GM12865 (cell line): ENCODE measurements around the gene TNFRSF25.
"Not testable (repeated sequence)": the region's sequence is repeated elsewhere in the genome, so short reads cannot be mapped to it uniquely, and the experiment has no call there.

ENCODE experiments used
- DNase-seq: peaks from one replicate; pipeline ENCODE4 v3.0.0; 2010; ENCODE audit warnings: low read depth
- H3K4me3 ChIP-seq: 2 replicates; pipeline ENCODE4 v1.5.1; 2011; ENCODE audit warnings: mild to moderate bottlenecking, low read depth, low read length, control low read depth
- CTCF ChIP-seq: IDR thresholded peaks from 2 replicates; pipeline ENCODE4 v1.5.1; 2011; ENCODE audit warnings: low read length, control low read depth, low read depth, inconsistent platforms; ENCODE audit not compliant: insufficient read depth; ENCODE audit errors: missing control alignments

The TNFRSF25 gene

DNA sequence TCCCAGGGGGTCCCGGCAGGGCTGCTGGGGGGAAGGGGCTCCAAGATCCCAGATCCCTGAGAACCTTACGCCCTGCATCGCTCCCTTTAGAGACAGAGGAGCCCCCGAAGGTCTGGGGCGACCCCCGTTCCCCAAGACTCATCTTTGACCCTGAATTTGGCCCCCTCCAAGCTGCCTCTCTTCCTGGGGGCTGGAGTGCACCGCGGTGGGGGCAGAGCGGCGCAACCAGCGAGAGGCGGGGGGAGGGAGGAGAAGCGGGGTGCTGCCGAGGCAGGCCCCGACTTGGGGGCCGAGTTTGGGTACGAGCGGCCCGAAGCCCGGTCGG, 30.9 kb upstream of the TNFRSF25 start:
- DNase-seq, result no peak
- no peak overlapping the region for H3K4me3 ChIP-seq
- TF ChIP-seq CTCF, result no peak

DNA sequence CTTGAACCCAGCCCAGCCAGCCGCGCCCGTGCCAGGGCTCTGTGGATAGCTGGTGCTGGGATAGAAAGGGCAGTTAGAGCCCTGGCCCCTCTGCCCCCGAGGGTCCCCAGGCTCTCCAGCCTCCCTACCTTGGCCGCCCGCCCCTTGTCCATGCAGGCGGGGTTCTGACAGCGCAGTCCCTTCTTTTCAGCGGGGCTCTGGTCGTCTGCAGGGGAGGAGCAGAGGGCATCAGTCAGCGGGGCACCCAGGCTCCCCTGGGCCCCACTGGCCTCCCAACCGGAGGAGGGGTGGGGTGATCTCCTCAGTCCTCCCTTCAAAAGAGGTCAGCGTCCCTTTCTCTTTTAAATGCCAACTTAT, 30.4 kb upstream of the TNFRSF25 start:
- H3K4me3 ChIP-seq, result no peak overlapping the region
- TF ChIP-seq CTCF, result no peak
- no peak for DNase-seq

DNA sequence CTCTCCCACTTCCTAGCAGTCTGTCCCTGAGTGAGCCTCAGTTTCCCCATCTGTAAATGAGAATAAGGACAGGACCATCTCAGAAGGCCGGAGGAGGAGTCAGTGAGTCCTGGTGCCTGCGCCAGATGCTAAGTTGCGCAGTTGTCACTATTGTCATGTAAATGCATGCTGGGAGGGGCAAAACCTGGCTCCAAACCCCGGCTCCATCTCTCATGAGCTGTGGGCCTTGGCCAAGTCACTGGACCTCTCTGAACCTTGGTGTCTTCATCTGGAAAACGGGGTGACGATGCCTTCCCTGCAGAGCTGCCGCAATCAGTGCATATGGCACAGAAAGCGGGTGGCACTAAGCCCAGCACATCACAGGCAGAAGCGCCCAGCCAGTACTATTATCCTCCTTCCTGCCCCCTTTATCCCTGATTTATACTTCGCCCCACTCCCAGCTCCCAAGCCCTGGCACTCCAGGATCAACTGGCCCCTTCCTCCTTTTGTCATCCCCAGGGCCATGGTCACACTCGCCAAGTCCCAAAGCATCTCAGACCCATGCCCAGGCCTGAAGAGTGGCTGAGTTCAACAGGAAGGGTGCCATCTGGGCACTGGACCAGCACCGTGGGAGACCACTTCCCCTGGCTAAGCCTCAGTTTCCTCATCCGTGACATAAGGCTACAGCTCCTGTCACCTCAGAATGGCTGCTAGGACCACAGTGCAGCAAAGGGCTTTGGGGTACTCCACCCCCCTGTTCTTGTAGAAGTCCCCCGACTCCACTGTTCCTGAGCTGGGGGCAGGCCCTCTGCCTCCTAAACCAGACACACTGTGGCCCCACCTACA, 29.8 kb upstream of the TNFRSF25 start:
- H3K4me3 ChIP-seq, result no peak overlapping the region
- no peak for TF ChIP-seq CTCF
- DNase-seq, result no peak

DNA sequence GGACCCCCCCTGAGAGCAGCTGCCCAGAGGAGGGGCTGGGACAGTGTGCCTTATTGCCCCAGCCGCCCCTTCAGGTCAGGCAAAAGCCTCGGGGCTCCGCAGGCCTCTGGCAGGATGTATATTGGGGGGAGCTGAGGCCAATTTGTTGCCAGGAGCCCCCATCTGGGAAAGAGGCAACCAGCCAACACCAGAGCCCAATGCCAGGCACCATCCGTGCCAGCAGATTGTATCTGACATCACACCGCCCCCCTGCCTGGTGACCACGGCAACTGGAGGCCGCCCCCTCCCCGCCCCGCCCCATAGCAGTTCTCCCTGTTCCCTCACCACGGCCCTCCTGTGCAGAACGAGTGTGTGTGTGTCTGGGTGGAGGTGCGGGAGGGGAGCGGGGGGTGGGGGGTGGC, 29.1 kb upstream of the TNFRSF25 start:
- no peak overlapping the region for H3K4me3 ChIP-seq
- DNase-seq, result no peak
- no peak for TF ChIP-seq CTCF

DNA sequence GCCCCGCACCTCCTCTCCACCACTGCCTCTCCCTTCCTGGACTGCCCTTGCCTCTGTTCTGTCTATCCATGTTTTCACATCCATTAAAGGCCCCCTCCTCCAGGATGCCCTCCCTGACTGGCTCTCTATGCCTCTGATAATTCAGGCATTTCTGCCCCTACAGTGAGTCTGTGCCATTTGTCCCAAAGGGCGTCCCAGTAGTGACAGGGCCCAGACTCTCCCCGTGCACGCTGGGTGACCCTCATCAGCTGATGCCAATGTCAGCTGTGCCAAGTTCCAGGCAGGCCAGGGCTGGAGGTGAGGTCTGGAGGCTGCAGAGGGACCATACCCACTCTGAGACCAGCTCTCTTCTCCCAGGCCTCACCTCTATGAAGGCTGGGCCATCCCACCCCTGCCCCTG, 28.7 kb upstream of the TNFRSF25 start:
- DNase-seq, result no peak
- TF ChIP-seq CTCF, result no peak
- no peak overlapping the region for H3K4me3 ChIP-seq

- not testable (repeated sequence) for H3K4me3 ChIP-seq, DNase-seq
Observed at GRCh38 chr1:6493834-6494223, 27.9 kb upstream of the TNFRSF25 start.

DNA sequence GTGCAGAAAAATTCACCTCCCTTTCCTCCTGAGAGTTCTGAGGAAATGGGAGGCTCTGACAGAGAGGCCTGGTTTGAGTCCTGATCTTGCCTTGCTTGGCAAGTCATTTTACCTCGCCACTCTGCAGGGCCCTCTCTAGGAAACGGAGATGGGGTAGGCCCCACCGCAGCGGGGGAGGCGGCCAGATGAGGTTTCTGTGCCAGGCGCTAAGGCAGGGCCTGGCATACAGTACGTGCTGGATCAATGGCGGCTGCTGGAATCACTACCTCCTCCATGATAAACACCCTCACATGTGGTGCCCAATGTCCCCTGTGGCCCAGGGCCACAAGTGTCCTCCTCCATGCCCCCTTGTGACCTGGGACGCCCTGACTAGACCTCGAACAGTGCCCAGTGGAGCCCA, 26.0 kb upstream of the TNFRSF25 start:
- no peak for TF ChIP-seq CTCF
- no peak for DNase-seq
- no peak overlapping the region for H3K4me3 ChIP-seq

DNA sequence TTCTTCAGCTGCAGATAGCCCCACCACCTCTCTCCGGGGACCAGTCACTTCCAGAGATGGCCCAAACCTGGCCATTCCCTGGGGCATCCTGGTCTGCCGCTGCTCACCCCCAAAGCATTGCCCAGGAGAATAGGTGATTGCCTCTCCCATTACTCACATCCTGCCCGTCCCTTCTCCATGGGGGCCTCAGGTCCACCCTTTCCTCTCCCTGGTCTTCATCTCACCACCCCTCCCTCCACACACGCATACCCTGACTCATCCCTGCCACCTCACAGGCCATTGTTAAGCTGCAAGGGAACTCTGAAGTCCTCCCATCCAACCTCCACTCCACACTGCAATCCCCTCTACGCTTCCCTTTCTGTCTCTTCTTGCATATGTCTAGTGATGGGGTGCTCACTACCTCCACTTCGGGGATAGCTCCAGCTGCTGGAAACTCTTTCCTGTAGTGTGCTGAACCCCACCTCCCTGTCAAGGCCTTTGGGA, 25.5 kb upstream of the TNFRSF25 start, which contains the start of gene PLEKHG5:
Gene PLEKHG5 (minus strand): TSS at position 188 of the 483 bp plus-strand sequence. CDS start 14,096 bp downstream, outside the sequence.
- no peak for DNase-seq

More for the DNA sequence above, 25.5 kb upstream of the TNFRSF25 start, which contains the start of gene PLEKHG5:
- H3K4me3 ChIP-seq, result peak within 1 kb of the TSS; percentile 95
- TF ChIP-seq CTCF, result no peak
